Measurements from ENCODE around the gene BUD13. TPM values are rescaled to one million over a fixed set of nuclear protein-coding genes. Genes with fewer than 3 reads are reported as not detected.

The BUD13 gene
- total and polyA plus RNA-seq, 2 experiments from 2014 or later, result 17.0 to 24.8 TPM

- ATAC-seq, result no peak
- H3K4me3 ChIP-seq, result no peak overlapping the region; the same call in 1 of the 2 replicates
- Mint-ChIP-seq H3K9me3 (no peaks in the 10 kb centered on the region), H3K4me3 (no peak overlapping the region), H3K27ac (no peak overlapping the region), H3K27me3 (ENCODE audit: insufficient read depth, low read depth, poor library complexity) (peaks cover 4% of the 10 kb centered on the region), H3K4me1 (peaks cover 20% of the 10 kb centered on the region), H3K36me3 (ENCODE audit: low read depth) (peaks cover 45% of the 10 kb centered on the region)
- peak; percentile 2 for DNase-seq (ENCODE audit: low spot score)
- no peaks in the 10 kb centered on the region for H3K27me3 ChIP-seq (ENCODE audit: insufficient read depth)
- H3K79me2 ChIP-seq (replicated peaks; ENCODE audit: insufficient read depth), result peaks cover 23% of the 10 kb centered on the region
- no peak overlapping the region for H2AFZ ChIP-seq
- H3K36me3 ChIP-seq (ENCODE audit: insufficient read depth), result peaks cover 18% of the 10 kb centered on the region
- H3K9me2 ChIP-seq (ENCODE audit: insufficient read depth), result no peaks in the 10 kb centered on the region
- H3K4me1 ChIP-seq (ENCODE audit: insufficient read depth), result peaks cover 20% of the 10 kb centered on the region
- H4K20me1 ChIP-seq (replicated peaks; ENCODE audit: insufficient read depth), result peaks cover 8% of the 10 kb centered on the region; the same call in 1 of the 2 replicates
- TF ChIP-seq EZH2phosphoT487 (IDR thresholded peaks at IDR 0.05; ENCODE audit: unreplicated experiment) (no peak), NANOG (IDR thresholded peaks at IDR 0.05; ENCODE audit: borderline replicate concordance) (no peak), ZNF331 (CRISPR knock-in tag; IDR thresholded peaks at IDR 0.05; ENCODE audit: low read depth) (no peak), STAT1 (IDR thresholded peaks at IDR 0.05; ENCODE audit: unreplicated experiment) (no peak), EZH2 (IDR thresholded peaks at IDR 0.05; ENCODE audit: low read depth, unreplicated experiment) (no peak), ZNF114 (CRISPR knock-in tag; IDR thresholded peaks at IDR 0.05) (no peak), POLR2AphosphoS5 (IDR thresholded peaks at IDR 0.05; ENCODE audit: low read depth) (no peak; the same call in 1 of the 2 replicates), JUNB (IDR thresholded peaks at IDR 0.05; ENCODE audit: unreplicated experiment) (no peak), CTCF (conservative IDR thresholded peaks at IDR 0.05; ENCODE audit: low read depth in 2 of 2) (no peak), CREB1 (CRISPR knock-in tag; IDR thresholded peaks at IDR 0.05; ENCODE audit: low read depth) (no peak)
- TF ChIP-seq, protein P1, sequence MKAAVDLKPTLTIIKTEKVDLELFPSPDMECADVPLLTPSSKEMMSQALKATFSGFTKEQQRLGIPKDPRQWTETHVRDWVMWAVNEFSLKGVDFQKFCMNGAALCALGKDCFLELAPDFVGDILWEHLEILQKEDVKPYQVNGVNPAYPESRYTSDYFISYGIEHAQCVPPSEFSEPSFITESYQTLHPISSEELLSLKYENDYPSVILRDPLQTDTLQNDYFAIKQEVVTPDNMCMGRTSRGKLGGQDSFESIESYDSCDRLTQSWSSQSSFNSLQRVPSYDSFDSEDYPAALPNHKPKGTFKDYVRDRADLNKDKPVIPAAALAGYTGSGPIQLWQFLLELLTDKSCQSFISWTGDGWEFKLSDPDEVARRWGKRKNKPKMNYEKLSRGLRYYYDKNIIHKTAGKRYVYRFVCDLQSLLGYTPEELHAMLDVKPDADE (IDR thresholded peaks at IDR 0.05), result no peak
- TF ChIP-seq, protein P2, sequence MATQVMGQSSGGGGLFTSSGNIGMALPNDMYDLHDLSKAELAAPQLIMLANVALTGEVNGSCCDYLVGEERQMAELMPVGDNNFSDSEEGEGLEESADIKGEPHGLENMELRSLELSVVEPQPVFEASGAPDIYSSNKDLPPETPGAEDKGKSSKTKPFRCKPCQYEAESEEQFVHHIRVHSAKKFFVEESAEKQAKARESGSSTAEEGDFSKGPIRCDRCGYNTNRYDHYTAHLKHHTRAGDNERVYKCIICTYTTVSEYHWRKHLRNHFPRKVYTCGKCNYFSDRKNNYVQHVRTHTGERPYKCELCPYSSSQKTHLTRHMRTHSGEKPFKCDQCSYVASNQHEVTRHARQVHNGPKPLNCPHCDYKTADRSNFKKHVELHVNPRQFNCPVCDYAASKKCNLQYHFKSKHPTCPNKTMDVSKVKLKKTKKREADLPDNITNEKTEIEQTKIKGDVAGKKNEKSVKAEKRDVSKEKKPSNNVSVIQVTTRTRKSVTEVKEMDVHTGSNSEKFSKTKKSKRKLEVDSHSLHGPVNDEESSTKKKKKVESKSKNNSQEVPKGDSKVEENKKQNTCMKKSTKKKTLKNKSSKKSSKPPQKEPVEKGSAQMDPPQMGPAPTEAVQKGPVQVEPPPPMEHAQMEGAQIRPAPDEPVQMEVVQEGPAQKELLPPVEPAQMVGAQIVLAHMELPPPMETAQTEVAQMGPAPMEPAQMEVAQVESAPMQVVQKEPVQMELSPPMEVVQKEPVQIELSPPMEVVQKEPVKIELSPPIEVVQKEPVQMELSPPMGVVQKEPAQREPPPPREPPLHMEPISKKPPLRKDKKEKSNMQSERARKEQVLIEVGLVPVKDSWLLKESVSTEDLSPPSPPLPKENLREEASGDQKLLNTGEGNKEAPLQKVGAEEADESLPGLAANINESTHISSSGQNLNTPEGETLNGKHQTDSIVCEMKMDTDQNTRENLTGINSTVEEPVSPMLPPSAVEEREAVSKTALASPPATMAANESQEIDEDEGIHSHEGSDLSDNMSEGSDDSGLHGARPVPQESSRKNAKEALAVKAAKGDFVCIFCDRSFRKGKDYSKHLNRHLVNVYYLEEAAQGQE (IDR thresholded peaks at IDR 0.05; ENCODE audit: unreplicated experiment), result no peak
- TF ChIP-seq, protein P3, sequence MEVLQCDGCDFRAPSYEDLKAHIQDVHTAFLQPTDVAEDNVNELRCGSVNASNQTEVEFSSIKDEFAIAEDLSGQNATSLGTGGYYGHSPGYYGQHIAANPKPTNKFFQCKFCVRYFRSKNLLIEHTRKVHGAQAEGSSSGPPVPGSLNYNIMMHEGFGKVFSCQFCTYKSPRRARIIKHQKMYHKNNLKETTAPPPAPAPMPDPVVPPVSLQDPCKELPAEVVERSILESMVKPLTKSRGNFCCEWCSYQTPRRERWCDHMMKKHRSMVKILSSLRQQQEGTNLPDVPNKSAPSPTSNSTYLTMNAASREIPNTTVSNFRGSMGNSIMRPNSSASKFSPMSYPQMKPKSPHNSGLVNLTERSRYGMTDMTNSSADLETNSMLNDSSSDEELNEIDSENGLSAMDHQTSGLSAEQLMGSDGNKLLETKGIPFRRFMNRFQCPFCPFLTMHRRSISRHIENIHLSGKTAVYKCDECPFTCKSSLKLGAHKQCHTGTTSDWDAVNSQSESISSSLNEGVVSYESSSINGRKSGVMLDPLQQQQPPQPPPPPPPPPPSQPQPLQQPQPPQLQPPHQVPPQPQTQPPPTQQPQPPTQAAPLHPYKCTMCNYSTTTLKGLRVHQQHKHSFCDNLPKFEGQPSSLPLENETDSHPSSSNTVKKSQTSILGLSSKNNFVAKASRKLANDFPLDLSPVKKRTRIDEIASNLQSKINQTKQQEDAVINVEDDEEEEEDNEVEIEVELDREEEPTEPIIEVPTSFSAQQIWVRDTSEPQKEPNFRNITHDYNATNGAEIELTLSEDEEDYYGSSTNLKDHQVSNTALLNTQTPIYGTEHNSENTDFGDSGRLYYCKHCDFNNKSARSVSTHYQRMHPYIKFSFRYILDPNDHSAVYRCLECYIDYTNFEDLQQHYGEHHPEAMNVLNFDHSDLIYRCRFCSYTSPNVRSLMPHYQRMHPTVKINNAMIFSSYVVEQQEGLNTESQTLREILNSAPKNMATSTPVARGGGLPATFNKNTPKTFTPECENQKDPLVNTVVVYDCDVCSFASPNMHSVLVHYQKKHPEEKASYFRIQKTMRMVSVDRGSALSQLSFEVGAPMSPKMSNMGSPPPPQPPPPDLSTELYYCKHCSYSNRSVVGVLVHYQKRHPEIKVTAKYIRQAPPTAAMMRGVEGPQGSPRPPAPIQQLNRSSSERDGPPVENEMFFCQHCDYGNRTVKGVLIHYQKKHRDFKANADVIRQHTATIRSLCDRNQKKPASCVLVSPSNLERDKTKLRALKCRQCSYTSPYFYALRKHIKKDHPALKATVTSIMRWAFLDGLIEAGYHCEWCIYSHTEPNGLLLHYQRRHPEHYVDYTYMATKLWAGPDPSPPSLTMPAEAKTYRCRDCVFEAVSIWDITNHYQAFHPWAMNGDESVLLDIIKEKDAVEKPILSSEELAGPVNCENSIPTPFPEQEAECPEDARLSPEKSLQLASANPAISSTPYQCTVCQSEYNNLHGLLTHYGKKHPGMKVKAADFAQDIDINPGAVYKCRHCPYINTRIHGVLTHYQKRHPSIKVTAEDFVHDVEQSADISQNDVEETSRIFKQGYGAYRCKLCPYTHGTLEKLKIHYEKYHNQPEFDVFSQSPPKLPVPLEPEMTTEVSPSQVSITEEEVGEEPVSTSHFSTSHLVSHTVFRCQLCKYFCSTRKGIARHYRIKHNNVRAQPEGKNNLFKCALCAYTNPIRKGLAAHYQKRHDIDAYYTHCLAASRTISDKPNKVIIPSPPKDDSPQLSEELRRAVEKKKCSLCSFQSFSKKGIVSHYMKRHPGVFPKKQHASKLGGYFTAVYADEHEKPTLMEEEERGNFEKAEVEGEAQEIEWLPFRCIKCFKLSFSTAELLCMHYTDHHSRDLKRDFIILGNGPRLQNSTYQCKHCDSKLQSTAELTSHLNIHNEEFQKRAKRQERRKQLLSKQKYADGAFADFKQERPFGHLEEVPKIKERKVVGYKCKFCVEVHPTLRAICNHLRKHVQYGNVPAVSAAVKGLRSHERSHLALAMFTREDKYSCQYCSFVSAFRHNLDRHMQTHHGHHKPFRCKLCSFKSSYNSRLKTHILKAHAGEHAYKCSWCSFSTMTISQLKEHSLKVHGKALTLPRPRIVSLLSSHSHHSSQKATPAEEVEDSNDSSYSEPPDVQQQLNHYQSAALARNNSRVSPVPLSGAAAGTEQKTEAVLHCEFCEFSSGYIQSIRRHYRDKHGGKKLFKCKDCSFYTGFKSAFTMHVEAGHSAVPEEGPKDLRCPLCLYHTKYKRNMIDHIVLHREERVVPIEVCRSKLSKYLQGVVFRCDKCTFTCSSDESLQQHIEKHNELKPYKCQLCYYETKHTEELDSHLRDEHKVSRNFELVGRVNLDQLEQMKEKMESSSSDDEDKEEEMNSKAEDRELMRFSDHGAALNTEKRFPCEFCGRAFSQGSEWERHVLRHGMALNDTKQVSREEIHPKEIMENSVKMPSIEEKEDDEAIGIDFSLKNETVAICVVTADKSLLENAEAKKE (CRISPR knock-in tag; IDR thresholded peaks at IDR 0.05), result no peak
- H3K27ac ChIP-seq (ENCODE audit: low read depth), result no peak overlapping the region
- H3F3A ChIP-seq (replicated peaks; ENCODE audit: low read depth), result 0 out of 2 replicates have a peak, but pooled peaks cover 5% of the 10 kb centered on the region
- H3K4me2 ChIP-seq, result no peak overlapping the region
Measured at GRCh38 chr11:116774661-116775060, 1.9 kb upstream of the BUD13 start.
